ENCODE results near the gene AKR1E2.

DNA sequence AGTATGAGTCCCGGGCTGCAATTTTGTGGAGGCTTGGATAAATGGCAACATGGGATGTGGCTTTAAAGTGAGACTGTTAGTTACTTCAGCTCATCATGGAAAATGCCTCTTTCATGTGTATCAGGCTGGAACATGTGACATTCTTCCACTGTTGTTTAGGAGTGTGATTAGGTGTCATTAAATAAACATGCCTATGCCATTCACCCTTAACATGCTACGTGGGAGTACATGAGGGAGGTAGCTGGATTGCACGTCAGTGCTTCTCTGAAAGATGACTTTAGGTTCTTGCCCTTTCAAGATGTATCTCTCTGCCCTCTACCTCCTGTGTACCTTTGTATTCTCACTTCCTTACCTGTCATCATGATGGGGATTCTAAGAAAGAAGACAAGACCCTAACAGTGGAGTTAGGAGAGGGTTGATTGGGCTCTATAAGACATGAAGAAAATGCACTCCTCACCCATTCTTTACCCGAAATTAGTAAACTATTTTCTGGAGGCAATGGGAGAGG lies 8.9 kb downstream of the AKR1E2 start:
- TF ChIP-seq, protein P1, sequence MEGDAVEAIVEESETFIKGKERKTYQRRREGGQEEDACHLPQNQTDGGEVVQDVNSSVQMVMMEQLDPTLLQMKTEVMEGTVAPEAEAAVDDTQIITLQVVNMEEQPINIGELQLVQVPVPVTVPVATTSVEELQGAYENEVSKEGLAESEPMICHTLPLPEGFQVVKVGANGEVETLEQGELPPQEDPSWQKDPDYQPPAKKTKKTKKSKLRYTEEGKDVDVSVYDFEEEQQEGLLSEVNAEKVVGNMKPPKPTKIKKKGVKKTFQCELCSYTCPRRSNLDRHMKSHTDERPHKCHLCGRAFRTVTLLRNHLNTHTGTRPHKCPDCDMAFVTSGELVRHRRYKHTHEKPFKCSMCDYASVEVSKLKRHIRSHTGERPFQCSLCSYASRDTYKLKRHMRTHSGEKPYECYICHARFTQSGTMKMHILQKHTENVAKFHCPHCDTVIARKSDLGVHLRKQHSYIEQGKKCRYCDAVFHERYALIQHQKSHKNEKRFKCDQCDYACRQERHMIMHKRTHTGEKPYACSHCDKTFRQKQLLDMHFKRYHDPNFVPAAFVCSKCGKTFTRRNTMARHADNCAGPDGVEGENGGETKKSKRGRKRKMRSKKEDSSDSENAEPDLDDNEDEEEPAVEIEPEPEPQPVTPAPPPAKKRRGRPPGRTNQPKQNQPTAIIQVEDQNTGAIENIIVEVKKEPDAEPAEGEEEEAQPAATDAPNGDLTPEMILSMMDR (IDR thresholded peaks at IDR 0.05; ENCODE audit: low read depth, low read length, poor library complexity, severe bottlenecking), result no peak
- no peak for TF ChIP-seq EZH2phosphoT487 (IDR thresholded peaks at IDR 0.05; ENCODE audit: borderline replicate concordance, low read length)
